K562 (cell line): ENCODE measurements around the gene FES. TPM values are rescaled to one million over a fixed set of nuclear protein-coding genes. Genes with fewer than 3 reads are reported as not detected.

ENCODE experiments used
- ATF3 ChIP-seq, 2 experiments: fragments of 450-650 bp in 1 of 2; sonication (generic) in 1 of 2; formaldehyde crosslinking in 1 of 2; IDR thresholded peaks in 1 of 2; conservative IDR thresholded peaks in 1 of 2; 2 replicates each; pipeline versions ENCODE4 v1.6.1 to v1.8.1; 2016 to 2023; ENCODE audit warnings: mild to moderate bottlenecking in 2 of 2, moderate library complexity in 2 of 2, inconsistent platforms in 1 of 2, missing genetic modification reagents in 1 of 2
- ATF7 ChIP-seq: fragments of 450-650 bp; IDR thresholded peaks from 2 replicates; pipeline ENCODE4 v1.7.1; 2014; ENCODE audit warnings: mild to moderate bottlenecking, moderate library complexity
- BCLAF1 ChIP-seq, 2 experiments: fragments of 450-650 bp in 1 of 2; IDR thresholded peaks; 2 replicates each; pipeline ENCODE4 v1.6.1; 2011 to 2017; ENCODE audit warnings: low read depth in 2 of 2, antibody characterized with exemption in 1 of 2, borderline replicate concordance in 1 of 2, low read length in 1 of 2, mild to moderate bottlenecking in 1 of 2, mixed read lengths in 1 of 2; ENCODE audit not compliant: control insufficient read depth in 1 of 2
- BCOR ChIP-seq: fragments of 450-650 bp; IDR thresholded peaks from 2 replicates; pipeline ENCODE4 v1.6.1; 2016
- BRCA1 ChIP-seq, 2 experiments: fragments of 450-650 bp in 1 of 2; sonication (generic) in 1 of 2; formaldehyde crosslinking in 1 of 2; IDR thresholded peaks; 2 replicates each; pipeline versions ENCODE4 v1.5.0 to v1.6.1; 2017 to 2020; ENCODE audit warnings: mild to moderate bottlenecking in 1 of 2, missing genetic modification reagents in 1 of 2
- BRD9 ChIP-seq: fragments of 450-650 bp; IDR thresholded peaks from 2 replicates; pipeline ENCODE4 v1.6.1; 2018; ENCODE audit warnings: low read depth; ENCODE audit not compliant: partially characterized antibody
- BRF1 ChIP-seq: IDR thresholded peaks from 3 replicates; pipeline ENCODE4 v1.6.1; 2011; ENCODE audit warnings: borderline replicate concordance, mild to moderate bottlenecking; ENCODE audit not compliant: insufficient read length; ENCODE audit errors: extremely low read depth
- FOXM1 ChIP-seq, 2 experiments: fragments of 450-650 bp in 1 of 2; sonication (generic) in 1 of 2; formaldehyde crosslinking in 1 of 2; IDR thresholded peaks; 2 replicates each; pipeline versions ENCODE4 v1.6.1 to v1.9.0; 2017 to 2022; ENCODE audit warnings: low read depth in 2 of 2, mild to moderate bottlenecking in 2 of 2, missing genetic modification reagents in 1 of 2, moderate library complexity in 1 of 2
- HEY1 ChIP-seq: fragments of 250-450 bp; sonication (Bioruptor Pico); IDR thresholded peaks from 2 replicates; pipeline ENCODE4 v1.5.0; 2020; ENCODE audit warnings: mild to moderate bottlenecking, moderate library complexity, borderline replicate concordance
- MAFG ChIP-seq: fragments of 450-650 bp; conservative IDR thresholded peaks from 2 replicates; pipeline ENCODE4 v1.6.1; 2016; ENCODE audit warnings: missing genetic modification characterization, missing compliant biosample characterization
- MEIS2 ChIP-seq: fragments of 450-650 bp; IDR thresholded peaks from 2 replicates; pipeline ENCODE4 v1.6.1; 2014; ENCODE audit warnings: mild to moderate bottlenecking; ENCODE audit not compliant: partially characterized antibody
- PRDM10 ChIP-seq: fragments of 450-650 bp; IDR thresholded peaks from 2 replicates; pipeline ENCODE4 v1.6.1; 2018; ENCODE audit not compliant: partially characterized antibody
- RFX1 ChIP-seq: fragments of 450-650 bp; IDR thresholded peaks from 2 replicates; pipeline ENCODE4 v1.6.1; 2016; ENCODE audit warnings: mild to moderate bottlenecking, moderate library complexity
- SRF ChIP-seq, 2 experiments: fragments of 250-450, 450-650 bp in 1 of 2; sonication (Bioruptor Pico) in 1 of 2; sonication (generic) in 1 of 2; formaldehyde crosslinking; IDR thresholded peaks; 2 replicates each; pipeline versions ENCODE4 v1.5.0 to v1.5.1; 2020 to 2022; ENCODE audit warnings: mild to moderate bottlenecking in 1 of 2, missing genetic modification reagents in 1 of 2
- ZNF551 ChIP-seq: fragments of 250-450 bp; sonication (Bioruptor Pico); IDR thresholded peaks from 2 replicates; pipeline ENCODE4 v1.5.0; 2021; ENCODE audit warnings: mild to moderate bottlenecking, moderate library complexity
- polyA plus RNA-seq, 8 experiments: library from polyadenylated mRNA; depleted of rRNA in 4 of 8; stranded (reverse) in 5 of 8; unstranded in 3 of 8; fragments of >200 nt; fragmentation: Nextera tagmentation in 2 of 8; fragmentation: Illumina TruSeq in 1 of 8; extraction: Ambion mirVana in 2 of 8; extraction: Trizol in 1 of 8; gene quantifications; 2 replicates each; pipeline versions ENCODE4 v1.2.1 to v1.2.3, GENCODE V29; 2011 to 2014; ENCODE audit warnings: inconsistent platforms in 1 of 8, missing spikeins in 1 of 8
- total RNA-seq, 7 experiments: library from RNA; depleted of rRNA in 6 of 7; stranded (reverse); fragments of >200 nt in 6 of 7; fragmentation: Illumina TruSeq in 2 of 7; extraction: Trizol in 2 of 7; gene quantifications; 2 replicates each; pipeline versions ENCODE4 v1.2.1 to v1.2.3, GENCODE V29; 2011 to 2021; ENCODE audit warnings: low replicate concordance in 1 of 7
- TF ChIP-seq, protein P1 (sequence below): fragments of 450-650 bp; IDR thresholded peaks from 2 replicates; pipeline ENCODE4 v1.6.1; 2016

FES gene
- total and polyA plus RNA-seq, 9 of the 15 experiments (the other 6 are each of a cell fraction or from before 2014, with no cell fraction given): 0.38 to 2.6 (median 0.82) TPM

DNA sequence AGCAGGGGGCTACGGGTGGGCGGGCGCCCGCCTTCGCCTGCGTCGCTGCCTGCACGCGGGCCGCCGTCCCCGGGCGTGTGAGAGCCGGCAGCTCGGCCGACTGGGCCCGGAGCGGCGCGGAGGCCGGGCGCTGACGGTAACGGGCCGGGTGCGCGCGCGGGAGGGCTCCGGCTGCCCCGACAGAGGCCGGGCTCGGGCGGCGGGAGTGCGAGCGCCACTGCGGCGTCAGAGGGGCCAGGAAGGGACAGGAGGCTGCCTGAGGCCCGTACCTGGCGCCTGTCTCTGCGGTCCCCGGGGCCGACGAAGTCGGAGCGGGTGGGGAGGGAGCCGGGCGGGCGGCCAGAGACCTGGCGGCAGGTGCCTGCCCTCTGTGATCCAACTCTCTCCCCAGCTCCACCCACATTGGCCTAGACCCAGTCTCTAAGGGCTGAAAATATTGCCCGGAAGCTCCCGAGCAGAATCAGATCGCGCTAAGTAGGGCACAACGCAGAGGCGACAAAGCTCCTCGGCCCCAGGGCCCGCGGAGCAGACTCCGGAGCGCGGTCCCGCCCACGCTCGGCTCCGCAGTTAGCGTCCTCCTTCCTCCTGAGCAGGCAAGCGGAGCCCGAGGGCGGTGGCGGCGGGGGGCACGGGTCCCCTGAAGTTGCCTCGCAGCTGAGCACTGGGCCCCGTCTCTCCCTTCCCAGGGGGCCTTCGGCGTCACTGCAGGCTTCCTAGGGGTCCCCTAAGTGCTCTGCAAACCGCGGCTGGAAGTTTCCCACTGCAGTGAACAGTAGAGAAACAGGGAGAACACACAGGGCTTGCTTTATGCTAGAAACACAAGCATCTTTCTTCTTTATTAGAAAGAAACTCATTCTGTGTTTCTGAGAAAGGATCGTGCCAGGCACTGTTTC lies 18.8 kb downstream of the FES start, which contains the start of gene MAN2A2 (continued):
- TF ChIP-seq, protein P1, sequence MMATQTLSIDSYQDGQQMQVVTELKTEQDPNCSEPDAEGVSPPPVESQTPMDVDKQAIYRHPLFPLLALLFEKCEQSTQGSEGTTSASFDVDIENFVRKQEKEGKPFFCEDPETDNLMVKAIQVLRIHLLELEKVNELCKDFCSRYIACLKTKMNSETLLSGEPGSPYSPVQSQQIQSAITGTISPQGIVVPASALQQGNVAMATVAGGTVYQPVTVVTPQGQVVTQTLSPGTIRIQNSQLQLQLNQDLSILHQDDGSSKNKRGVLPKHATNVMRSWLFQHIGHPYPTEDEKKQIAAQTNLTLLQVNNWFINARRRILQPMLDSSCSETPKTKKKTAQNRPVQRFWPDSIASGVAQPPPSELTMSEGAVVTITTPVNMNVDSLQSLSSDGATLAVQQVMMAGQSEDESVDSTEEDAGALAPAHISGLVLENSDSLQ: no peak
- TF ChIP-seq BRD9 (no peak), PRDM10 (no peak), BRCA1 (IDR thresholded peaks at IDR 0.05) (no peak), BRCA1 (CRISPR knock-in tag; IDR thresholded peaks at IDR 0.05) (no peak), FOXM1 (IDR thresholded peaks at IDR 0.05; ENCODE audit: low read depth) (no peak), FOXM1 (CRISPR knock-in tag; IDR thresholded peaks at IDR 0.05; ENCODE audit: low read depth) (no peak), ATF3 (IDR thresholded peaks at IDR 0.05) (no peak), ATF3 (CRISPR knock-in tag; conservative IDR thresholded peaks at IDR 0.05) (no peak), HEY1 (CRISPR knock-in tag) (no peak), MAFG (tag) (no peak), MEIS2 (no peak), BRF1 (no peak), ATF7 (no peak; the same call in 1 of the 2 replicates), ZNF551 (CRISPR knock-in tag) (no peak), BCOR (no peak; the same call in 1 of the 2 replicates), RFX1 (no peak), BCLAF1 (IDR thresholded peaks at IDR 0.05; ENCODE audit: borderline replicate concordance in 1 of 2, control insufficient read depth in 1 of 2, low read depth in 2 of 2, low read length in 1 of 2) (no peak), SRF (CRISPR knock-in tag; IDR thresholded peaks at IDR 0.05) (peak in 1 of 2 experiments; percentile 23; a peak in 1 of 4 replicates)
